Smooth muscle cell (in vitro differentiated cells): ENCODE data around the gene CACNA1C. TPM values are rescaled to one million over a fixed set of nuclear protein-coding genes. Genes with fewer than 3 reads are reported as not detected.

Source experiments
- DNase-seq: peaks from one replicate; lab custom pipeline; 2025; ENCODE audit not compliant: unreplicated experiment; lab: John Stamatoyannopoulos, UW
- H2AFZ ChIP-seq: fragments of 200-600 bp; sonication (generic); 2 replicates; pipeline ENCODE4 v1.6.0; 2016; ENCODE audit warnings: antibody characterized with exemption, low read depth, mild to moderate bottlenecking
- H3F3A ChIP-seq: fragments of 200-600 bp; sonication (generic); 2 replicates; pipeline ENCODE4 v1.6.0; 2017; ENCODE audit warnings: antibody characterized with exemption, low read depth
- H3K27ac ChIP-seq: fragments of 200-600 bp; sonication (generic); 2 replicates; pipeline ENCODE4 v1.5.1; 2016; ENCODE audit warnings: low read depth, mild to moderate bottlenecking
- H3K27me3 ChIP-seq: fragments of 200-600 bp; sonication (generic); 2 replicates; pipeline ENCODE4 v1.6.1; 2016; ENCODE audit warnings: low read depth, mild to moderate bottlenecking
- H3K36me3 ChIP-seq: fragments of 200-600 bp; sonication (generic); 2 replicates; pipeline ENCODE4 v1.5.1; 2016; ENCODE audit warnings: low read depth
- H3K4me1 ChIP-seq: fragments of 200-600 bp; sonication (generic); 2 replicates; pipeline ENCODE4 v1.5.1; 2016; ENCODE audit warnings: low read depth
- H3K4me2 ChIP-seq: fragments of 200-600 bp; sonication (generic); 2 replicates; pipeline ENCODE4 v1.6.0; 2016; ENCODE audit warnings: mild to moderate bottlenecking
- H3K4me3 ChIP-seq: fragments of 200-600 bp; sonication (generic); 2 replicates; pipeline ENCODE4 v1.5.1; 2016; ENCODE audit warnings: mild to moderate bottlenecking
- H3K79me2 ChIP-seq: fragments of 200-600 bp; sonication (generic); 2 replicates; pipeline ENCODE4 v1.6.0; 2016; ENCODE audit warnings: low read depth, mild to moderate bottlenecking
- H3K9ac ChIP-seq: fragments of 200-600 bp; sonication (generic); 2 replicates; pipeline ENCODE4 v1.6.0; 2016; ENCODE audit warnings: low read depth
- H3K9me3 ChIP-seq: fragments of 200-600 bp; sonication (generic); replicated peaks from 2 replicates; pipeline ENCODE4 v1.5.1; 2016; ENCODE audit warnings: low read depth
- H4K20me1 ChIP-seq: fragments of 200-600 bp; sonication (generic); 2 replicates; pipeline ENCODE4 v1.6.0; 2016; ENCODE audit warnings: low read depth
- CTCF ChIP-seq: fragments of 200-600 bp; sonication (generic); IDR thresholded peaks from 2 replicates; pipeline ENCODE4 v1.5.1; 2017; ENCODE audit warnings: borderline replicate concordance, mild to moderate bottlenecking, antibody characterized with exemption; ENCODE audit not compliant: insufficient read depth, poor library complexity, severe bottlenecking
- WGBS: methylation state at CpG from one replicate; pipeline ENCODE4 v1.1.7; 2016; ENCODE audit warnings: low lambda C conversion rate; 5-methylcytosine and 5-hydroxymethylcytosine counted together
- polyA plus RNA-seq: library from polyadenylated mRNA; unstranded; fragments of >200 nt; fragmentation: Nextera tagmentation; extraction: Ambion mirVana; gene quantifications from 2 replicates; pipeline ENCODE4 v1.2.1, GENCODE V29; 2016
- total RNA-seq: library from RNA; depleted of rRNA; stranded (reverse); fragments of >200 nt; gene quantifications from 2 replicates; pipeline ENCODE4 v1.2.3, GENCODE V29; 2014

Gene CACNA1C
- total and polyA plus RNA-seq, 2 experiments from 2014 or later, result 1.6 to 4.5 TPM

GRCh38 chr12:2475984-2476383, 423.2 kb downstream of the CACNA1C start:
- H3F3A ChIP-seq, result no peaks in the 10 kb centered on the region
- no peak overlapping the region for H3K4me2 ChIP-seq
- H3K79me2 ChIP-seq, result no peaks in the 10 kb centered on the region
- no peaks in the 10 kb centered on the region for H3K36me3 ChIP-seq
- TF ChIP-seq CTCF, result no peak
- H3K4me3 ChIP-seq, result no peak overlapping the region
- H2AFZ ChIP-seq, result no peak overlapping the region
- no peaks in the 10 kb centered on the region for H3K27me3 ChIP-seq
- no peak overlapping the region for H3K27ac ChIP-seq
- no peaks in the 10 kb centered on the region for H4K20me1 ChIP-seq
- WGBS, result 87% methylated on average over 5 of the region's 5 CpGs
- DNase-seq, result no peak
- H3K4me1 ChIP-seq, result no peaks in the 10 kb centered on the region
- H3K9me3 ChIP-seq, result no peaks in the 10 kb centered on the region
- H3K9ac ChIP-seq, result no peak overlapping the region

GRCh38 chr12:2477009-2477766, 424.4 kb downstream of the CACNA1C start:
- Histone ChIP-seq H3K4me1 (no peaks in the 10 kb centered on the region), H4K20me1 (no peaks in the 10 kb centered on the region), H2AFZ (no peak overlapping the region), H3F3A (no peaks in the 10 kb centered on the region), H3K36me3 (no peaks in the 10 kb centered on the region), H3K79me2 (no peaks in the 10 kb centered on the region), H3K9ac (no peak overlapping the region), H3K27ac (no peak overlapping the region), H3K4me3 (no peak overlapping the region), H3K9me3 (no peaks in the 10 kb centered on the region), H3K27me3 (no peaks in the 10 kb centered on the region), H3K4me2 (no peak overlapping the region)
- DNase-seq, result no peak
- 94% methylated on average over 8 of the region's 8 CpGs for WGBS
- TF ChIP-seq CTCF, result no peak

- WGBS, result 95% methylated on average over 13 of the region's 13 CpGs
- no peak overlapping the region for H3K4me3 ChIP-seq
- H3K9me3 ChIP-seq, result no peaks in the 10 kb centered on the region
- H3F3A ChIP-seq, result no peaks in the 10 kb centered on the region
- H2AFZ ChIP-seq, result no peak overlapping the region
- H3K9ac ChIP-seq, result no peak overlapping the region
- no peak overlapping the region for H3K4me2 ChIP-seq
- H3K36me3 ChIP-seq, result no peaks in the 10 kb centered on the region
- no peak overlapping the region for H3K27ac ChIP-seq
- DNase-seq, result no peak
- H3K4me1 ChIP-seq, result no peaks in the 10 kb centered on the region
- H3K27me3 ChIP-seq, result no peaks in the 10 kb centered on the region
- no peaks in the 10 kb centered on the region for H3K79me2 ChIP-seq
- no peaks in the 10 kb centered on the region for H4K20me1 ChIP-seq
- TF ChIP-seq CTCF, result no peak
These were observed 427.2 kb downstream of the CACNA1C start for GRCh38 chr12:2479851-2480535.
